H9 (cell line): ENCODE results near the gene PNLDC1. TPM values are rescaled to one million over a fixed set of nuclear protein-coding genes. Genes with fewer than 3 reads are reported as not detected.

ENCODE experiments used
- DNase-seq: peaks from one replicate; pipeline ENCODE4 v3.0.0-alpha.2; 2017
- H2AFZ ChIP-seq: one replicate; pipeline ENCODE4 v1.6.1; 2013; ENCODE audit warnings: mild to moderate bottlenecking, low read length, control low read depth, moderate library complexity
- H2AK5ac ChIP-seq: 2 replicates; pipeline ENCODE4 v1.6.1; 2013; ENCODE audit warnings: low read length, control low read depth, mixed read lengths; ENCODE audit not compliant: insufficient read length
- H2BK120ac ChIP-seq: one replicate; pipeline ENCODE4 v1.6.1; 2013; ENCODE audit warnings: low read depth, mild to moderate bottlenecking, low read length, control low read depth, inconsistent platforms; ENCODE audit not compliant: poor library complexity, severe bottlenecking
- H2BK12ac ChIP-seq: 2 replicates; pipeline ENCODE4 v1.6.1; 2013; ENCODE audit warnings: low read length, control low read depth, mixed read lengths, low read depth; ENCODE audit not compliant: insufficient read length
- H2BK15ac ChIP-seq: 2 replicates; pipeline ENCODE4 v1.6.1; 2013; ENCODE audit warnings: low read depth, low read length, control low read depth
- H2BK20ac ChIP-seq: one replicate; pipeline ENCODE4 v1.6.1; 2013; ENCODE audit warnings: low read depth, mild to moderate bottlenecking, low read length, control low read depth, inconsistent platforms; ENCODE audit not compliant: poor library complexity, severe bottlenecking
- H2BK5ac ChIP-seq: 2 replicates; pipeline ENCODE4 v1.6.1; 2013; ENCODE audit warnings: low read length, control low read depth, mixed read lengths; ENCODE audit not compliant: insufficient read length
- H3K14ac ChIP-seq: 2 replicates; pipeline ENCODE4 v1.6.1; 2013; ENCODE audit warnings: low read length, control low read depth; ENCODE audit not compliant: insufficient read depth
- H3K18ac ChIP-seq: 2 replicates; pipeline ENCODE4 v1.6.1; 2013; ENCODE audit warnings: low read depth, mild to moderate bottlenecking, mixed read lengths, low read length, control low read depth; ENCODE audit not compliant: insufficient read length
- H3K23ac ChIP-seq: 2 replicates; pipeline ENCODE4 v1.6.1; 2013; ENCODE audit warnings: low read length, control low read depth, mixed read lengths, low read depth; ENCODE audit not compliant: insufficient read length
- H3K23me2 ChIP-seq: 2 replicates; pipeline ENCODE4 v1.6.1; 2013; ENCODE audit warnings: low read depth, mild to moderate bottlenecking, mixed read lengths, low read length, control low read depth; ENCODE audit not compliant: insufficient read length, poor library complexity, severe bottlenecking
- H3K27ac ChIP-seq: 2 replicates; pipeline ENCODE4 v1.5.1; 2013; ENCODE audit warnings: low read length, control low read depth, mixed read lengths, low read depth; ENCODE audit not compliant: insufficient read length
- H3K27me3 ChIP-seq: 2 replicates; pipeline ENCODE4 v1.6.1; 2013; ENCODE audit warnings: low read length, control low read depth, inconsistent platforms; ENCODE audit not compliant: insufficient read depth
- H3K4ac ChIP-seq: 2 replicates; pipeline ENCODE4 v1.6.1; 2013; ENCODE audit warnings: low read depth, mild to moderate bottlenecking, control low read depth, inconsistent platforms, low read length, moderate library complexity
- H3K4me1 ChIP-seq: 2 replicates; pipeline ENCODE4 v1.6.1; 2013; ENCODE audit warnings: low read length, control low read depth, inconsistent platforms; ENCODE audit not compliant: insufficient read depth
- H3K4me2 ChIP-seq: 2 replicates; pipeline ENCODE4 v1.6.1; 2013; ENCODE audit warnings: low read length, control low read depth, mixed read lengths; ENCODE audit not compliant: insufficient read length, insufficient read depth
- H3K56ac ChIP-seq: 2 replicates; pipeline ENCODE4 v1.6.1; 2013; ENCODE audit warnings: low read depth, mild to moderate bottlenecking, mixed read lengths, low read length, control low read depth; ENCODE audit not compliant: insufficient read length
- H3K79me1 ChIP-seq: 2 replicates; pipeline ENCODE4 v1.6.1; 2013; ENCODE audit warnings: low read depth, mild to moderate bottlenecking, moderate library complexity, low read length, control low read depth, inconsistent platforms; ENCODE audit not compliant: insufficient read depth, poor library complexity, severe bottlenecking
- H3K79me2 ChIP-seq: 2 replicates; pipeline ENCODE4 v1.6.1; 2013; ENCODE audit warnings: low read length, control low read depth, inconsistent platforms; ENCODE audit not compliant: insufficient read depth
- H3K9ac ChIP-seq: 2 replicates; pipeline ENCODE4 v1.6.1; 2013; ENCODE audit warnings: low read length, control low read depth, mixed read lengths; ENCODE audit not compliant: insufficient read length; ENCODE audit errors: extremely low read depth
- H3K9me3 ChIP-seq: one replicate; pipeline ENCODE4 v1.6.1; 2013; ENCODE audit warnings: low read depth, low read length, inconsistent platforms; ENCODE audit not compliant: control insufficient read depth
- H3T11ph ChIP-seq: one replicate; pipeline ENCODE4 v1.6.1; 2013; ENCODE audit warnings: mild to moderate bottlenecking, low read length, control low read depth, inconsistent platforms
- H4K20me1 ChIP-seq: one replicate; pipeline ENCODE4 v1.6.1; 2013; ENCODE audit not compliant: control insufficient read depth, insufficient read length, insufficient read depth
- H4K5ac ChIP-seq: 2 replicates; pipeline ENCODE4 v1.6.1; 2013; ENCODE audit warnings: low read depth, mild to moderate bottlenecking, mixed read lengths, low read length, control low read depth; ENCODE audit not compliant: insufficient read length
- H4K8ac ChIP-seq: replicated peaks from 2 replicates; pipeline ENCODE4 v1.6.1; 2013; ENCODE audit warnings: low read length, control low read depth, mixed read lengths, low read depth; ENCODE audit not compliant: insufficient read length
- H4K91ac ChIP-seq: 2 replicates; pipeline ENCODE4 v1.6.1; 2013; ENCODE audit warnings: low read depth, mild to moderate bottlenecking, moderate library complexity, mixed read lengths, low read length, control low read depth; ENCODE audit not compliant: insufficient read length
- H3K27ac Mint-ChIP-seq, 3 experiments: 2 replicates in 2 of 3; 3 replicates in 1 of 3; pipeline ENCODE4 v1.8.0; 2020 to 2021; ENCODE audit warnings: mixed read lengths in 3 of 3, mild to moderate bottlenecking in 1 of 3, moderate library complexity in 1 of 3
- H3K27me3 Mint-ChIP-seq: 2 replicates; pipeline ENCODE4 v1.8.0; 2021; ENCODE audit warnings: low read depth, mild to moderate bottlenecking, moderate library complexity, mixed read lengths
- H3K36me3 Mint-ChIP-seq, 3 experiments: 2 replicates in 2 of 3; 3 replicates in 1 of 3; pipeline ENCODE4 v1.8.0; 2020 to 2021; ENCODE audit warnings: low read depth in 3 of 3, mixed read lengths in 3 of 3; ENCODE audit not compliant: insufficient read depth in 1 of 3
- H3K4me1 Mint-ChIP-seq, 2 experiments: 2 replicates each; pipeline ENCODE4 v1.8.0; 2020; ENCODE audit warnings: mixed read lengths in 2 of 2
- H3K4me3 Mint-ChIP-seq, 2 experiments: 2 replicates in 1 of 2; 3 replicates in 1 of 2; pipeline ENCODE4 v1.8.0; 2020 to 2021; ENCODE audit warnings: mild to moderate bottlenecking in 2 of 2, mixed read lengths in 2 of 2, moderate library complexity in 1 of 2
- H3K9me3 Mint-ChIP-seq, 2 experiments: 2 replicates in 1 of 2; 3 replicates in 1 of 2; pipeline ENCODE4 v1.8.0; 2020; ENCODE audit warnings: mild to moderate bottlenecking in 2 of 2, mixed read lengths in 2 of 2, moderate library complexity in 1 of 2
- WGBS: extraction: QIAGEN DNeasy Blood & Tissue Kit; methylation state at CpG from one replicate; pipeline ENCODE4 v1.1.7; 2013; ENCODE audit warnings: missing lambda C conversion rate, low lambda C conversion rate, mixed read lengths; ENCODE audit not compliant: insufficient read length; ENCODE audit errors: extremely low coverage; 5-methylcytosine and 5-hydroxymethylcytosine counted together
- total RNA-seq: library from RNA; stranded (reverse); gene quantifications from 2 replicates; pipeline ENCODE4 v1.2.1, GENCODE V29; 2021
- TF ChIP-seq, protein P1 (sequence below): fragments of 200-600 bp; sonication (generic); conservative IDR thresholded peaks from 3 replicates; pipeline ENCODE4 v1.8.0; 2021; ENCODE audit warnings: antibody characterized with exemption, mild to moderate bottlenecking

The PNLDC1 gene
- total RNA-seq, 1 experiment from 2014 or later = not detected

DNA sequence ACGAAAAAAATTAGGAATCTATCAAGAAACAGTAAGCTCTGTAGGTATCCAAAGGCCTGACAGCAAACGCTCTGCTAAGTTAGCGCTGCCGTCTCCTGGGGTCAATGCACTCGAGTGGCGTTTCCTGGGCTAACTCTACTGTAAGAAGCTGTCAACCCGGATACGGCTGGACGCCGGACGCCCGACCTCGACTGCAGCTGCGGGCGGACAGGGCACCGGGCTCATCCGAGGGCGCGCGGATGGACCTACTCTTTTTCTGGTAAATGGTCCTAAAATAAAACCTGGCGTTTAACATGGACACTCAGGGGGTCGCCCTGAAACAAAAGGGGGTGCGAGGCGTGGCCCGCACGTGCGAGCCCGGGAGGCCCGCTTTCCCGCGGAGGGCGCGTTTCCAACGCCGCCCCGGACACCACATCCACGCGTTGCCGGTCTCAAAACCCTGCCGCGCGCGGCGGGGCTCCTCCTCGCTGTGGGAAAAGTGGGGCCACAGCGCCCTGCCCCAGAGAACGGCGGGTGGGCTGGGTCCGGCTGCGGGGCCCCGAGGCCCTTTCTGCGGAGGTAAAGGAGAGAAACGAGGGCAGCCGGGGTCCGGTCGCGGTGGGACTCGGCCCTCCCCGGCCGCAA lies 11.2 kb upstream of the PNLDC1 start:
- WGBS = no CpG with 5 or more reads among the region's 60 CpGs
- peak overlapping the region; percentile 77; the same call in 1 of the 2 replicates for H3K14ac ChIP-seq
- H4K5ac ChIP-seq = no peak overlapping the region
- H3K4me2 ChIP-seq = peak overlapping the region; percentile 87
- H4K91ac ChIP-seq = no peak overlapping the region
- peak overlapping the region; percentile 59 for H3K18ac ChIP-seq
- no peaks in the 10 kb centered on the region for H3K4me1 ChIP-seq
- H3K27me3 ChIP-seq = no peaks in the 10 kb centered on the region
- no peaks in the 10 kb centered on the region for H3K9me3 ChIP-seq
- no peak overlapping the region for H3T11ph ChIP-seq
- peak overlapping the region; percentile 95 for H3K9ac ChIP-seq
- H4K8ac ChIP-seq = no peak overlapping the region
- Mint-ChIP-seq H3K27me3 (no peaks in the 10 kb centered on the region), H3K4me3 (peak overlapping the region; percentile 95 to 99), H3K4me1 (peaks cover 32% of the 10 kb centered on the region in 2 experiments), H3K27ac (peak overlapping the region in 2 of 3 experiments; percentile 77 to 100; a peak in 4 of 7 replicates), H3K9me3 (no peaks in the 10 kb centered on the region), H3K36me3 (peaks cover 60 to 81% (median 74%) of the 10 kb centered on the region in 3 experiments)
- H3K4ac ChIP-seq = no peak overlapping the region
- DNase-seq = peak; percentile 39
- no peak overlapping the region for H2BK20ac ChIP-seq
- no peak overlapping the region for H2BK12ac ChIP-seq
- H2BK5ac ChIP-seq = peak overlapping the region; percentile 85
- H3K56ac ChIP-seq = no peak overlapping the region
- peaks cover 13% of the 10 kb centered on the region for H3K23me2 ChIP-seq
- no peak overlapping the region for H2AK5ac ChIP-seq
- no peaks in the 10 kb centered on the region for H3K79me1 ChIP-seq
- H2AFZ ChIP-seq = no peak overlapping the region
- no peak overlapping the region for H3K23ac ChIP-seq
- no peak overlapping the region for H2BK15ac ChIP-seq
- H3K79me2 ChIP-seq = peaks cover 12% of the 10 kb centered on the region; the same call in 1 of the 2 replicates
- TF ChIP-seq, protein P1, sequence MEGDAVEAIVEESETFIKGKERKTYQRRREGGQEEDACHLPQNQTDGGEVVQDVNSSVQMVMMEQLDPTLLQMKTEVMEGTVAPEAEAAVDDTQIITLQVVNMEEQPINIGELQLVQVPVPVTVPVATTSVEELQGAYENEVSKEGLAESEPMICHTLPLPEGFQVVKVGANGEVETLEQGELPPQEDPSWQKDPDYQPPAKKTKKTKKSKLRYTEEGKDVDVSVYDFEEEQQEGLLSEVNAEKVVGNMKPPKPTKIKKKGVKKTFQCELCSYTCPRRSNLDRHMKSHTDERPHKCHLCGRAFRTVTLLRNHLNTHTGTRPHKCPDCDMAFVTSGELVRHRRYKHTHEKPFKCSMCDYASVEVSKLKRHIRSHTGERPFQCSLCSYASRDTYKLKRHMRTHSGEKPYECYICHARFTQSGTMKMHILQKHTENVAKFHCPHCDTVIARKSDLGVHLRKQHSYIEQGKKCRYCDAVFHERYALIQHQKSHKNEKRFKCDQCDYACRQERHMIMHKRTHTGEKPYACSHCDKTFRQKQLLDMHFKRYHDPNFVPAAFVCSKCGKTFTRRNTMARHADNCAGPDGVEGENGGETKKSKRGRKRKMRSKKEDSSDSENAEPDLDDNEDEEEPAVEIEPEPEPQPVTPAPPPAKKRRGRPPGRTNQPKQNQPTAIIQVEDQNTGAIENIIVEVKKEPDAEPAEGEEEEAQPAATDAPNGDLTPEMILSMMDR = no peak
- H4K20me1 ChIP-seq = no peaks in the 10 kb centered on the region
- no peak overlapping the region for H3K27ac ChIP-seq
- no peak overlapping the region for H2BK120ac ChIP-seq
